Activated CD4-positive, alpha-beta T cell treated with anti-CD3 and anti-CD28 coated beads for 48 hours (primary cell): ENCODE measurements around the gene STK36.

Experiments
- DNase-seq: peaks from one replicate; pipeline ENCODE4 v3.0.0-alpha.2; 2020

The STK36 gene

GRCh38 chr2:218662377-218662776 lies 9.5 kb upstream of the STK36 start:
- no peak for DNase-seq

GRCh38 chr2:218662827-218663226 lies 9.1 kb upstream of the STK36 start:
- DNase-seq = no peak

GRCh38 chr2:218663901-218664300 lies 8.0 kb upstream of the STK36 start:
- no peak for DNase-seq

- DNase-seq = no peak
Measured at GRCh38 chr2:218664653-218665052, 7.2 kb upstream of the STK36 start.

DNA sequence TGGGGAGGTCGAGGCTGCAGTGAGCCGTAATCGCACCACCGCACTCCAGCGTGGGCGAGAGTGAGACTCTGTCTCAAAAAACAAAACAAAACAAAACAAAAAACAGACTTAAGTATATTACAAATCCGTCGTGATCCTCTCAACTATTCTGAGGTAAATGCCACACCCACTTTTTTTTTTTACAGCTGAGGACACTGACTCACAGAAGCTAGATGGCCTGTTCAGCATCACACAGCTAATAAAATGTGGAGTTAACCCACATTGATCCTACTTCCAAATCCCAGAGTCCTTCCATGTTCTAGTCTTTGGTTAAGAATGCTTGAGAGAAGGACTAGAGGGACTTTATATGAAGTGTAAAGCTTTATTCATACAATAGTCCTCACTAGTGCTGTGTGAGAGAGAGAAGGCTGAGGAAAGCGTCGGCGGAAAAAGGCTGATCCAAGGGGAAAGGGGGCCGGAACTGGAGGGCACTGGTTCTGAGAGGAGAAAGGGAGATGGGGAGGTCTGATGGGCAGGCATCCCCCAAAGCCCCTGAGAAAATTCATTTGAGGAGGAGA lies 711 bp upstream of the STK36 start:
- no peak for DNase-seq

DNA sequence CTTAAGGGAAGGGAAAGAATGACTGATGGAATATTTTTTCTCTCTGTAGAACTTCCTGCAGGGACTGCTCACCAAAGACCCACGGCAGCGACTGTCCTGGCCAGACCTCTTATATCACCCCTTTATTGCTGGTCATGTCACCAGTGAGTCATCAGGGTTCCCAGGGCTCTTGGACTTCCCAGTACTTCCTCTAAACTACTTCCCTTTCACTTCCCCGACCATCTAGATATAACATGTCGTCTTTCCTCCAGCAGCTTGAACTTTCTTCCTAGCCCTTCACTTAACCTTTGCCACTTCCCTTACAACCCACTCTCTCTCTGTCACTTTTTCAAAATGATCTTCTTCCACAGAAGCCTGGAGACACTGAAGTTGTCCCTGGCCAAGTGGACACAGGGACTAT lies 7.2 kb downstream of the STK36 start:
- no peak for DNase-seq

DNA sequence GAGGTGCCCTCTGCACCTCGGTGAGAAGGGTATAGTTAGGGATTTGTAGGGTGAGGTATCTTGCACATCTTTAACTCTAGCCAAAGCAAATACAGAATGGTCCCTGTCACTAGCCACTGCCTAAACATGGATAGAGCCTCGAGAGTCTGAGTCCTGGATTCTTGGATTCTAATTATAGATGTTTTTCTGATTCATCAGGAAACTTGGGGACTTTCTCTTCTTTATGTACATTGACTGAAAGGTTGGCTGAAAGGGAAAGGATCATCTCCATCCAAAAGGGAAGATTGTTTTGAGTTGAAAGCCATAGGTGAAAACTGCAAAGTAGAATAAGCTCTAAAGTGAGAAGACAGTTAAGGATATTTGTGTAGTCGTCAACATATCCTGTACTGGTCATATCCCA lies 8.2 kb downstream of the STK36 start:
- DNase-seq = no peak

GRCh38 chr2:218687400-218688060 lies 15.6 kb downstream of the STK36 start:
- DNase-seq = peak; percentile 36

DNA sequence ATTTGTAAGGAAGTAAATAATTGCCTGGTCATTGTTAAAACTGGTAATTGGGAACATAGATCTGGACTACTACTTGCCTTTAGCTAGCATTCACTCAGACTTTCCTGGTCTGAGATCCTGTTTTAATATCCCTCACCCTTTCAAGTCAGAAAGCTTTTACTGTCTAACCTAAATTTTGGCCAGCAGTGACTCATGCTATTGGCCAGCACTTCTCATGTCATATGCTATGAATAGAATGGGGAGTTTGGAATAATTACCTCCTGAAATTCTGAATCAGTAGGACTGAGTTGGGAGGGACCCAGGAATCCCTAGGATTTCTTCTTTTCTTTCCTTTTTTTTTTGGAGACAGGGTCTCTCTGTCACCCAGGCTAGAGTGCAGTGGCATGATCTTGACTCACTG lies 19.3 kb downstream of the STK36 start:
- DNase-seq = no peak

DNA sequence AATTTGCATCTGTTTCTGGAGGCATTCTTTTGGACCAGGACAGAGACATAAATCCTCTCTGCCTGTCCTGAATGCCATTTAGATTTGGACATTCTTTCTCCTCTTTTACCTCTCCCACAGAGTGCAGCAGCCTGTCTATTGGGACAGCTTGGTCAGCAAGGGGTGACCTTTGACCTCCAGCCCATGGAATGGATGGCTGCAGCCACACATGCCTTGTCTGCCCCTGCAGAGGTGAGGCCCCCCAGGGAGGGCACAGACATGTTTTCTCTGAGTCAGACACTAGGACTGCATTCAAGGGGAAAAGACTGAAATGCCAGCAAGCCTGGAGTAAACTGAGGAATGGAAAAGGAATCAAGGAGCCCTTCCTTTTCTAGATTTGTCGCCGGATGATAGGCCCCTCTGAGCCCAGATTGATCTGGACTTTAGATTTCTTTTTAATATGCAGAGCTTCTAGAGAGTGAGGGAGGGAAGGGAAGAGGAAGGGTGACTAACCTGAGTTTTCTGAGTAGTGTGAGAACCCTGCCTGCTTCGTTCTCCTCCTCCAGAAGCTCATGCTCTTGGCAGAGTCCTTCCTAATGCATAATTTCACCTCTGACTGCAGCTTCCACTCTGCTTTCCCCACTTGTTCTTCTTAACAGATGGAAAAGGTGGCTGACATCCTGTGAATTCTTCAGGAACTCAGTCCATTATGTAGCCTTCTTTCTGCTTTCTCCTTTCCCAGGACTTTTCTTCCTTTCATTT lies 22.7 kb downstream of the STK36 start:
- DNase-seq = no peak

DNA sequence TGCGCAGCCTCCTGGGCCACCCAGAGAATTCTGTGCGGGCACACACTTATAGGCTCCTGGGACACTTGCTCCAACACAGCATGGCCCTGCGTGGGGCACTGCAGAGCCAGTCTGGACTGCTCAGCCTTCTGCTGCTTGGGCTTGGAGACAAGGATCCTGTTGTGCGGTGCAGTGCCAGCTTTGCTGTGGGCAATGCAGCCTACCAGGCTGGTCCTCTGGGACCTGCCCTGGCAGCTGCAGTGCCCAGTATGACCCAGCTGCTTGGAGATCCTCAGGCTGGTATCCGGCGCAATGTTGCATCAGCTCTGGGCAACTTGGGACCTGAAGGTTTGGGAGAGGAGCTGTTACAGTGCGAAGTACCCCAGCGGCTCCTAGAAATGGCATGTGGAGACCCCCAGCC lies 27.0 kb downstream of the STK36 start:
- DNase-seq = no peak

GRCh38 chr2:218701806-218702205 lies 29.9 kb downstream of the STK36 start:
- DNase-seq = no peak

DNA sequence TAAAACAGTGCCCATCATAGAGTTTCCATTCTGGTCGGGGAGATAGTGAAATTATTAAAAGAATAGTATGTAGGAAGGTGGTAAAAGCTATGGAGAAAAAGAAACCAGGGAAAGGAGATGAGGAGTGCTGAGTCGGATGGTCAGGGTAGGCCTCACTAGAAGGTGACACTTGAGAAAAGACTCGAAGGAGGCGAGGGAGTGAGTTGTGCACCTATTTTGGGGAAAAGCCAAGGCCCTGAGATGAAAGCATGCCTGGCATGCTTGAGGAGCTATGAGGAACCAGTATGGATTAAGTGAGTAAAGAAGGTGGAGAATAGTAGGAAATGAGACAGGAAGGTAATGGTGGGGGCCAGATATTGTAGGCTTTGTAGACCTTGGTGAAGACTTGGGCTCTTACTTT lies 31.5 kb downstream of the STK36 start:
- no peak for DNase-seq

- DNase-seq = no peak
Measured at GRCh38 chr2:218708086-218708485, 36.2 kb downstream of the STK36 start.

DNA sequence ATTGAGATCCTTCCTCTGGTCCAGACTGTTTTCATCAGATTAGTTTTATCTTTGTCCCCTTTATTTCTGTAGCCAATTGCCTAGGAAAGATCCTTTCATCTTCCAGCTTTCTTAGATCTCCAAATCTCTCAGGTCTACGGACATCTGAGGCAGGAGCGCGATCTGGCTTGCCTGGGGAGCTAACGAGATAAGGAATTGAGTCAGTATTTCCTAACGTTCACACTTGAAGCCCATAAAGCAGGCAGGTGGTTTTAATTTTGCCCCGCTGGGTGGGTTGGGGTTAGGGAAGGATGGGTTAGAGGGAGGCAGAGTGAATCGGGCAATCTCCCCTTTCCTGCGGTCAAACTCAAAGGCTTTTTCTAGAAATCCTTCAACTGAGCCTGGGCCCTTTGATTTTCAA lies 38.0 kb downstream of the STK36 start:
- DNase-seq = no peak

DNA sequence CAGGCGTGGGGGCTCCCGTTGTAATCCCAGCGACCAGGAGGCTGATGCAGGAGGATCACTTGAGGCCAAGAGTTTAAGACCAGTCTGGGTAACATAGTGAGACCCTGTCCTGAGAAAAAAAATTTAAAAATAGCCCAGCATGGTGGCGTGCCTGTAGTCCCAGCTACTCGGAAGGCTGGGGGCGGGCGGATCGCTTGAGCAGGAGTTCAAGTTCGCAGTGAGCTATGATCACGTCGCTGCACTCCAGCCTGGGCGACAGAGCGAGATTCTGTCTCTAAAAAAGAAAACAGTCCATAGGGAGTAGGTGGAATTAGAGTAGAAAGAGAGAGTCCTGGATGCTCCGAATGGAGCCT lies 38.4 kb downstream of the STK36 start:
- DNase-seq = no peak

GRCh38 chr2:218710687-218711549 lies 39.0 kb downstream of the STK36 start, which contains the start of gene TTLL4:
TSS of gene TTLL4 (plus strand) at chr2:218710835. CDS start at chr2:218737677, 26,842 bp downstream.
- peak; percentile 99 for DNase-seq

DNA sequence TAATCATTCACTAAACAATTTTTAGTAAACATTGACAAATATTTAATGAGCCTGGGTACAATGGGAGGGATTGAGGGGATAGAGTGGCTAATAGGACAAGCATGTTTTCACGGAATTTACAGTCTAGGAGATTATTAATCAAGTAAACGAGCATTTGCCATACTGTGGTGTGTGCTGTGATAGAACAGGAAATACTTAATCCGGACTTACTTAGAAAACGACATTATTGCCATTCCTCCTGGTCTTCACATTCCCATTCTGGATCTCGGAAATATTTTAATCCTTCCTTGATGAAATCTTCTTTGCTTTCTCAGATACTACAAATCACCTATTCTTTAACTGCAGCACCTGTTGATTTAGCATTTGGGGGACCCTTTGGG lies 39.7 kb downstream of the STK36 start:
- DNase-seq = no peak

- DNase-seq = no peak
Measured at GRCh38 chr2:218713922-218714321, 42.0 kb downstream of the STK36 start.

- no peak for DNase-seq
Measured at GRCh38 chr2:218716070-218716469, 44.2 kb downstream of the STK36 start.

DNA sequence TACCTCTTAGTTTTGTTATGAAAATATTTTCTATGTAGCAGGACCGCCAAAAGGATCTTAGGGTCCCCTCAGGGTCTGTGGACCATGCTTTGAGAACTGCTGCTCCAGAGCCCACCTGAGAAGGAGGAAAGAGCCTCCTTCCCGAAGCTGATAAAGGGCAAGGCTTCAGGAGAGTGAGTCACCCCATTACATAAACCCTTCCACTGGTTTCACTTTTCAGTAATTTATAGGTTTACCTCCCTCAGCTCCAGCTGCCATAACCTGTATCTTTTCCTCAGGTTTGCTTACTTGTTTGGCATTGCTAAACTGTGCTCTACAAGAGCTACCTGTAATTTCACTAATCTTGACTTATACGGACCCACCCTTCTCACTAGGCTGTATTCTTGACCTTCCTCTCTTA lies 45.4 kb downstream of the STK36 start:
- no peak for DNase-seq

- no peak for DNase-seq
Measured at GRCh38 chr2:218718058-218718457, 46.2 kb downstream of the STK36 start.

- no peak for DNase-seq
Measured at GRCh38 chr2:218719457-218719856, 47.6 kb downstream of the STK36 start.
